Measurements from ENCODE around the gene LRRC18.

- no peak for TF ChIP-seq CTCF (IDR thresholded peaks at IDR 0.05; ENCODE audit: low read depth, low read length)
- no peak for TF ChIP-seq EZH2phosphoT487 (IDR thresholded peaks at IDR 0.05; ENCODE audit: low read depth)
These were observed 6.6 kb downstream of the LRRC18 start for GRCh38 chr10:48932831-48933664.
